Gastrocnemius medialis (tissue), 4 donors: ENCODE results near the gene TMEM132C.

ENCODE experiments used
- POLR2A ChIP-seq, 2 donors: fragments of 450-650 bp; IDR thresholded peaks; one replicate each; pipeline ENCODE4 v1.6.1; 2017; ENCODE audit warnings: antibody characterized with exemption in 2 of 2, mild to moderate bottlenecking in 2 of 2, moderate library complexity in 2 of 2
- TF ChIP-seq, protein P1 (sequence below), 5 experiments: fragments of 450-650 bp in 3 of 5; fragments of 200-600 bp in 2 of 5; sonication (generic) in 2 of 5; IDR thresholded peaks in 4 of 5; conservative IDR thresholded peaks in 1 of 5; 1 replicate in 4 of 5; 2 replicates in 1 of 5; pipeline ENCODE4 v1.5.1; 2016 to 2019; ENCODE audit warnings: antibody characterized with exemption in 5 of 5, mild to moderate bottlenecking in 3 of 5, moderate library complexity in 3 of 5

DNA sequence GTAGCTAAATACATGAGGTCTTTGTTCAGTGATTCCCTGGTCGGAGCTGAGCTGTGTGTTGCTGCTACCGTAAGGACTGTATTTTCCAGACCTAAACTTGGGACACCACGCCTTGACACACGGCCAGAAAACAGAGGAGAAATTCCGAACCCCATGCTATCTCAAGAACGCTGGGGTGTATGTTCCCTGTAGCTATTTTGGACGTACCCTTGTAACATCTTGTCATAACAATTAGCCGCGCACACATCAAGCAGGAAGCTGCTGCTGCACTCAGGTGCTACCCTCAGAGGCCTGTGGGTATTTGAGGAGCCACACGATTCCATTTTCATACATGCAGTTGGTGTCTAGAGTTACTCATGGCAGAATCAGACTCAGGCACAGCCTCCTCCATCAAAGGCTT lies 255.0 kb downstream of the TMEM132C start:
- TF ChIP-seq, protein P1, sequence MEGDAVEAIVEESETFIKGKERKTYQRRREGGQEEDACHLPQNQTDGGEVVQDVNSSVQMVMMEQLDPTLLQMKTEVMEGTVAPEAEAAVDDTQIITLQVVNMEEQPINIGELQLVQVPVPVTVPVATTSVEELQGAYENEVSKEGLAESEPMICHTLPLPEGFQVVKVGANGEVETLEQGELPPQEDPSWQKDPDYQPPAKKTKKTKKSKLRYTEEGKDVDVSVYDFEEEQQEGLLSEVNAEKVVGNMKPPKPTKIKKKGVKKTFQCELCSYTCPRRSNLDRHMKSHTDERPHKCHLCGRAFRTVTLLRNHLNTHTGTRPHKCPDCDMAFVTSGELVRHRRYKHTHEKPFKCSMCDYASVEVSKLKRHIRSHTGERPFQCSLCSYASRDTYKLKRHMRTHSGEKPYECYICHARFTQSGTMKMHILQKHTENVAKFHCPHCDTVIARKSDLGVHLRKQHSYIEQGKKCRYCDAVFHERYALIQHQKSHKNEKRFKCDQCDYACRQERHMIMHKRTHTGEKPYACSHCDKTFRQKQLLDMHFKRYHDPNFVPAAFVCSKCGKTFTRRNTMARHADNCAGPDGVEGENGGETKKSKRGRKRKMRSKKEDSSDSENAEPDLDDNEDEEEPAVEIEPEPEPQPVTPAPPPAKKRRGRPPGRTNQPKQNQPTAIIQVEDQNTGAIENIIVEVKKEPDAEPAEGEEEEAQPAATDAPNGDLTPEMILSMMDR (IDR thresholded peaks at IDR 0.05 in 4 of 5, conservative IDR thresholded peaks at IDR 0.05 in 1 of 5), result no peak
- TF ChIP-seq POLR2A (IDR thresholded peaks at IDR 0.05), result no peak
